K562 (cell line): Measurements from ENCODE around the gene CAPRIN2. TPM values are rescaled to one million over a fixed set of nuclear protein-coding genes. Genes with fewer than 3 reads are reported as not detected.

Experiments
- ATF2 ChIP-seq: sonication (generic); formaldehyde crosslinking; IDR thresholded peaks from 2 replicates; pipeline ENCODE4 v1.8.1; 2022; ENCODE audit warnings: missing genetic modification reagents
- BCOR ChIP-seq: fragments of 450-650 bp; IDR thresholded peaks from 2 replicates; pipeline ENCODE4 v1.6.1; 2016
- CBX2 ChIP-seq: fragments of 200-600 bp; sonication (generic); IDR thresholded peaks from one replicate; pipeline ENCODE4 v1.6.1; 2012; ENCODE audit warnings: mild to moderate bottlenecking, low read length, inconsistent platforms; ENCODE audit not compliant: insufficient read depth, poor library complexity, severe bottlenecking
- ETS1 ChIP-seq: conservative IDR thresholded peaks from 2 replicates; pipeline ENCODE4 v1.6.1; 2011; ENCODE audit warnings: low read depth, mild to moderate bottlenecking, low read length; ENCODE audit not compliant: control insufficient read depth
- FOXP4 ChIP-seq: sonication (generic); formaldehyde crosslinking; IDR thresholded peaks from 2 replicates; pipeline ENCODE4 v1.8.0; 2022; ENCODE audit warnings: mild to moderate bottlenecking, missing genetic modification reagents, borderline replicate concordance
- GABPB2 ChIP-seq: fragments of 250-450 bp; sonication (Bioruptor Pico); conservative IDR thresholded peaks from 2 replicates; pipeline ENCODE4 v1.5.1; 2021; ENCODE audit warnings: mild to moderate bottlenecking
- KAT7 ChIP-seq: sonication (generic); formaldehyde crosslinking; IDR thresholded peaks from 2 replicates; pipeline ENCODE4 v1.8.0; 2022; ENCODE audit warnings: missing genetic modification reagents, mild to moderate bottlenecking, borderline replicate concordance
- RUNX1 ChIP-seq: sonication (generic); IDR thresholded peaks from 2 replicates; pipeline ENCODE4 v1.6.1; 2016; ENCODE audit warnings: antibody characterized with exemption, low read depth
- SMAD1 ChIP-seq: fragments of 150-350 bp; IDR thresholded peaks from 2 replicates; pipeline ENCODE4 v1.6.1; 2014; ENCODE audit warnings: low read length, low read depth; ENCODE audit not compliant: partially characterized antibody
- TCFL5 ChIP-seq: fragments of 250-450 bp; sonication (Bioruptor Pico); conservative IDR thresholded peaks from 2 replicates; pipeline ENCODE4 v1.6.1; 2021; ENCODE audit warnings: mild to moderate bottlenecking, moderate library complexity, matching md5 sums
- THRB ChIP-seq: fragments of 450-650 bp; formaldehyde crosslinking; conservative IDR thresholded peaks from 2 replicates; pipeline ENCODE4 v1.4.0; 2022; ENCODE audit warnings: mild to moderate bottlenecking, missing genetic modification characterization
- ZNF395 ChIP-seq: fragments of 200-800 bp; sonication (Bioruptor generic); IDR thresholded peaks from 2 replicates; pipeline ENCODE4 v1.6.1; 2017; ENCODE audit warnings: missing genetic modification characterization, missing compliant biosample characterization
- ZNF561 ChIP-seq: fragments of 450-650 bp; formaldehyde crosslinking; conservative IDR thresholded peaks from 2 replicates; pipeline ENCODE4 v1.4.0; 2020; ENCODE audit warnings: mild to moderate bottlenecking, moderate library complexity
- ZNF644 ChIP-seq: fragments of 200-800 bp; sonication (Bioruptor generic); IDR thresholded peaks from 2 replicates; pipeline ENCODE4 v1.6.1; 2016; ENCODE audit warnings: low read depth, missing genetic modification characterization, missing compliant biosample characterization
- ZSCAN29 ChIP-seq: fragments of 450-650 bp; IDR thresholded peaks from 2 replicates; pipeline ENCODE4 v1.6.1; 2017
- polyA plus RNA-seq, 8 experiments: library from polyadenylated mRNA; depleted of rRNA in 4 of 8; stranded (reverse) in 5 of 8; unstranded in 3 of 8; fragments of >200 nt; fragmentation: Nextera tagmentation in 2 of 8; fragmentation: Illumina TruSeq in 1 of 8; extraction: Ambion mirVana in 2 of 8; extraction: Trizol in 1 of 8; gene quantifications; 2 replicates each; pipeline versions ENCODE4 v1.2.1 to v1.2.3, GENCODE V29; 2011 to 2014; ENCODE audit warnings: inconsistent platforms in 1 of 8, missing spikeins in 1 of 8
- total RNA-seq, 7 experiments: library from RNA; depleted of rRNA in 6 of 7; stranded (reverse); fragments of >200 nt in 6 of 7; fragmentation: Illumina TruSeq in 2 of 7; extraction: Trizol in 2 of 7; gene quantifications; 2 replicates each; pipeline versions ENCODE4 v1.2.1 to v1.2.3, GENCODE V29; 2011 to 2021; ENCODE audit warnings: low replicate concordance in 1 of 7

CAPRIN2 gene
- total and polyA plus RNA-seq, 9 of the 15 experiments (the other 6 are each of a cell fraction or from before 2014, with no cell fraction given): 2.3 to 14.5 (median 8.9) TPM

GRCh38 chr12:30695199-30696102 is 59.3 kb downstream of the CAPRIN2 start, which contains the start of gene IPO8 (continued):
- TF ChIP-seq ZSCAN29 (no peak), ETS1 (0 out of 2 replicates have a peak, but pooled peaks have one; percentile 54), TCFL5 (CRISPR knock-in tag) (no peak), KAT7 (no peak; the same call in 1 of the 2 replicates), RUNX1 (no peak), ATF2 (no peak), ZNF395 (CRISPR knock-in tag) (peak; percentile 60; the same call in 1 of the 2 replicates), GABPB2 (CRISPR knock-in tag) (no peak), ZNF561 (CRISPR knock-in tag) (no peak), BCOR (no peak), SMAD1 (peak; percentile 32), FOXP4 (no peak), THRB (no peak), ZNF644 (tag) (peak; percentile 94), CBX2 (no peak)
